Liver (tissue), 9 donors: Measurements from ENCODE around the gene ADGRD1. TPM values are rescaled to one million over a fixed set of nuclear protein-coding genes. Genes with fewer than 3 reads are reported as not detected.

Source experiments
- DNase-seq: peaks from one replicate; pipeline ENCODE4 v3.0.0-alpha.2; 2017; ENCODE audit warnings: low spot score
- H3K27ac ChIP-seq, 2 donors: one replicate each; pipeline ENCODE4 v1.7.0; 2013; ENCODE audit warnings: inconsistent platforms in 2 of 2, low read length in 2 of 2, control low read depth in 1 of 2, low read depth in 1 of 2, mild to moderate bottlenecking in 1 of 2
- H3K27me3 ChIP-seq, 4 donors: one replicate each; pipeline versions ENCODE4 v1.6.1 to v1.7.0; 2013; ENCODE audit warnings: low read length in 3 of 4, inconsistent platforms in 1 of 4, mild to moderate bottlenecking in 1 of 4, moderate library complexity in 1 of 4; ENCODE audit not compliant: control insufficient read depth in 4 of 4, insufficient read depth in 4 of 4
- H3K36me3 ChIP-seq, 4 donors: one replicate each; pipeline versions ENCODE4 v1.6.1 to v1.7.0; 2013; ENCODE audit warnings: low read length in 3 of 4, mild to moderate bottlenecking in 3 of 4, low read depth in 1 of 4, moderate library complexity in 1 of 4; ENCODE audit not compliant: control insufficient read depth in 4 of 4, insufficient read depth in 3 of 4
- H3K4me1 ChIP-seq, 4 donors: one replicate each; pipeline versions ENCODE4 v1.6.1 to v1.7.0; 2013; ENCODE audit warnings: low read length in 3 of 4, mild to moderate bottlenecking in 3 of 4, moderate library complexity in 1 of 4; ENCODE audit not compliant: control insufficient read depth in 4 of 4, insufficient read depth in 4 of 4
- H3K4me3 ChIP-seq, 3 donors: one replicate each; pipeline versions ENCODE4 v1.6.1 to v1.7.0; 2013; ENCODE audit warnings: low read length in 3 of 3, control low read depth in 1 of 3, low read depth in 1 of 3, mild to moderate bottlenecking in 1 of 3
- H3K9ac ChIP-seq, 2 donors: one replicate each; pipeline ENCODE4 v1.7.0; 2013; ENCODE audit warnings: low read length in 2 of 2, mild to moderate bottlenecking in 2 of 2, moderate library complexity in 2 of 2, control low read depth in 1 of 2, low read depth in 1 of 2
- H3K9me3 ChIP-seq, 4 donors: one replicate each; pipeline versions ENCODE4 v1.6.1 to v1.7.0; 2013; ENCODE audit warnings: low read length in 3 of 4; ENCODE audit not compliant: control insufficient read depth in 4 of 4
- ATF3 ChIP-seq: IDR thresholded peaks from 2 replicates; pipeline ENCODE4 v1.6.1; 2016; ENCODE audit warnings: antibody characterized with exemption
- CTCF ChIP-seq: fragments of 150-350 bp; IDR thresholded peaks from 2 replicates; pipeline ENCODE4 v1.5.1; 2017; ENCODE audit warnings: improper control_type of control experiment, low read depth, low read length; ENCODE audit not compliant: missing input control
- EGR1 ChIP-seq, 2 donors: IDR thresholded peaks; 2 replicates each; pipeline ENCODE4 v1.6.1; 2016 to 2018; ENCODE audit warnings: antibody characterized with exemption in 2 of 2, low read depth in 2 of 2
- FOXA1 ChIP-seq: IDR thresholded peaks from 2 replicates; pipeline ENCODE4 v1.6.1; 2016; ENCODE audit warnings: antibody characterized with exemption
- FOXA2 ChIP-seq: IDR thresholded peaks from 2 replicates; pipeline ENCODE4 v1.6.1; 2016; ENCODE audit warnings: antibody characterized with exemption
- GABPA ChIP-seq, 2 donors: IDR thresholded peaks in 1 of 2; conservative IDR thresholded peaks in 1 of 2; 2 replicates each; pipeline ENCODE4 v1.6.1; 2016; ENCODE audit warnings: antibody characterized with exemption in 2 of 2, mild to moderate bottlenecking in 1 of 2, moderate library complexity in 1 of 2
- HNF4A ChIP-seq, 2 donors: conservative IDR thresholded peaks; 2 replicates each; pipeline ENCODE4 v1.6.1; 2016; ENCODE audit warnings: antibody characterized with exemption in 2 of 2, mild to moderate bottlenecking in 2 of 2
- JUND ChIP-seq, 2 donors: IDR thresholded peaks; 2 replicates each; pipeline ENCODE4 v1.6.1; 2016; ENCODE audit warnings: antibody characterized with exemption in 2 of 2
- MAX ChIP-seq: IDR thresholded peaks from 2 replicates; pipeline ENCODE4 v1.6.1; 2016; ENCODE audit warnings: antibody characterized with exemption
- NR2F2 ChIP-seq: IDR thresholded peaks from 2 replicates; pipeline ENCODE4 v1.6.1; 2016; ENCODE audit warnings: antibody characterized with exemption
- RAD21 ChIP-seq, 2 donors: IDR thresholded peaks; 2 replicates each; pipeline ENCODE4 v1.6.1; 2016; ENCODE audit warnings: antibody characterized with exemption in 2 of 2, mild to moderate bottlenecking in 2 of 2
- REST ChIP-seq: IDR thresholded peaks from 2 replicates; pipeline ENCODE4 v1.6.1; 2016; ENCODE audit warnings: antibody characterized with exemption, mild to moderate bottlenecking
- RXRA ChIP-seq, 2 donors: IDR thresholded peaks; 2 replicates each; pipeline ENCODE4 v1.6.1; 2017 to 2018; ENCODE audit warnings: antibody characterized with exemption in 2 of 2, mild to moderate bottlenecking in 1 of 2
- SP1 ChIP-seq: IDR thresholded peaks from 2 replicates; pipeline ENCODE4 v1.6.1; 2018; ENCODE audit warnings: antibody characterized with exemption, mild to moderate bottlenecking
- TAF1 ChIP-seq: conservative IDR thresholded peaks from 2 replicates; pipeline ENCODE4 v1.6.1; 2016; ENCODE audit warnings: antibody characterized with exemption, mild to moderate bottlenecking
- YY1 ChIP-seq: IDR thresholded peaks from 2 replicates; pipeline ENCODE4 v1.6.1; 2016; ENCODE audit warnings: antibody characterized with exemption, mild to moderate bottlenecking
- ZBTB33 ChIP-seq: IDR thresholded peaks from 2 replicates; pipeline ENCODE4 v1.6.1; 2016; ENCODE audit warnings: antibody characterized with exemption
- WGBS: extraction: QIAGEN DNeasy Blood & Tissue Kit; methylation state at CpG from one replicate; pipeline ENCODE4 v1.1.7; 2013; 5-methylcytosine and 5-hydroxymethylcytosine counted together
- polyA plus RNA-seq, 2 donors: library from polyadenylated mRNA; stranded (reverse) in 1 of 2; unstranded in 1 of 2; fragments of 200-250 nt in 1 of 2; fragments of >200 nt in 1 of 2; fragmentation: Nextera tagmentation in 1 of 2; extraction: Ambion mirVana in 1 of 2; gene quantifications; one replicate each; pipeline versions ENCODE4 v1.2.1 to v1.2.3, GENCODE V29; 2013 to 2015
- total RNA-seq, 2 donors: library from RNA; depleted of rRNA; stranded (reverse); fragments of >200 nt; gene quantifications; one replicate each; pipeline ENCODE4 v1.2.3, GENCODE V29; 2014
- donor health status: healthy.
- donor health status: healthy.
- donor health status: healthy.
- donor health status: healthy.
- donor health status: healthy.

Gene ADGRD1
- total and polyA plus RNA-seq, 4 donors: 2.7 to 7.1 (median 4.6) TPM

- peaks cover 0 to 7% (median 0%) of the 10 kb centered on the region in 4 donors for H3K27me3 ChIP-seq
- DNase-seq: no peak
- peaks cover 0 to 17% (median 5%) of the 10 kb centered on the region in 4 donors for H3K9me3 ChIP-seq
- TF ChIP-seq TAF1 (no peak), EGR1 (IDR thresholded peaks at IDR 0.05; ENCODE audit: low read depth in 2 of 2) (no peak), RXRA (IDR thresholded peaks at IDR 0.05) (no peak), NR2F2 (no peak), FOXA2 (no peak), CTCF (no peak), REST (no peak), HNF4A (conservative IDR thresholded peaks at IDR 0.05) (no peak), ATF3 (no peak), MAX (no peak), ZBTB33 (no peak), RAD21 (IDR thresholded peaks at IDR 0.05) (no peak), FOXA1 (no peak), JUND (IDR thresholded peaks at IDR 0.05) (no peak), YY1 (no peak), GABPA (IDR thresholded peaks at IDR 0.05 in 1 of 2, conservative IDR thresholded peaks at IDR 0.05 in 1 of 2) (no peak), SP1 (no peak)
- no peak overlapping the region for H3K4me3 ChIP-seq
- no peak overlapping the region for H3K9ac ChIP-seq
- H3K27ac ChIP-seq: no peak overlapping the region
- H3K4me1 ChIP-seq: no peaks in the 10 kb centered on the region
- no peaks in the 10 kb centered on the region for H3K36me3 ChIP-seq
Measured at GRCh38 chr12:131176266-131176665, 222.6 kb downstream of the ADGRD1 start.

GRCh38 chr12:131176926-131177325, 223.2 kb downstream of the ADGRD1 start:
- H3K4me3 ChIP-seq: no peak overlapping the region
- no peak overlapping the region for H3K27ac ChIP-seq
- no peak overlapping the region for H3K9ac ChIP-seq
- DNase-seq: no peak
- WGBS: 78% methylated on average over 1 of the region's 1 CpG
- no peaks in the 10 kb centered on the region for H3K4me1 ChIP-seq
- no peak for TF ChIP-seq ZBTB33
- TF ChIP-seq HNF4A (conservative IDR thresholded peaks at IDR 0.05): no peak
- TF ChIP-seq TAF1: no peak
- H3K27me3 ChIP-seq: peaks cover 0 to 10% (median 0%) of the 10 kb centered on the region in 4 donors
- no peaks in the 10 kb centered on the region for H3K36me3 ChIP-seq
- peaks cover 0 to 17% (median 5%) of the 10 kb centered on the region in 4 donors for H3K9me3 ChIP-seq
